NCI-H526 treated with DMSO at 0.1 percent for 48 hours (cell line): ENCODE data around the gene PHOSPHO2.
"Not testable (repeated sequence)": the region's sequence is repeated elsewhere in the genome, so short reads cannot be mapped to it uniquely, and the experiment has no call there.

Source experiments
- DNase-seq: peaks from one replicate; lab custom pipeline; 2025; lab: John Stamatoyannopoulos, UW

Gene PHOSPHO2

DNA sequence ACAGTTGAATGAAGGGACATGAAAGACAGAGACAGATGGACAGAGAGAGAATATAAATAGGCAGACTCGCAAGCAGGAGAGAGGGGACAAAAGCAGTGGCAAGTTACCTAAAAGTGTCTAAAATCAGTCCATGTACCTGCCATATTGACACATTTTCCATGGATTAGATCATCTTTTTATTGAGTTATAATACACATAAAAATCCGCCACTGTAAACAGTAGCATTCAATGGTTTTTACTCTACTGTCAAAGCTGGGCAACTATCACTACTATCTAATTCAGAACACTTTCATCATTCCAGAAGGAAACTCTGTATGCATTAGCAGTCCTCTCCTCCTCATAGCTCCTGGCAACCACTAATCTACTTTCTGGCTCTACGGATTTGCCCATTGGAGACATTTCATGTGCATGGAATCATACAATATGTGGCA lies 10.1 kb upstream of the PHOSPHO2 start:
- DNase-seq = no peak

DNA sequence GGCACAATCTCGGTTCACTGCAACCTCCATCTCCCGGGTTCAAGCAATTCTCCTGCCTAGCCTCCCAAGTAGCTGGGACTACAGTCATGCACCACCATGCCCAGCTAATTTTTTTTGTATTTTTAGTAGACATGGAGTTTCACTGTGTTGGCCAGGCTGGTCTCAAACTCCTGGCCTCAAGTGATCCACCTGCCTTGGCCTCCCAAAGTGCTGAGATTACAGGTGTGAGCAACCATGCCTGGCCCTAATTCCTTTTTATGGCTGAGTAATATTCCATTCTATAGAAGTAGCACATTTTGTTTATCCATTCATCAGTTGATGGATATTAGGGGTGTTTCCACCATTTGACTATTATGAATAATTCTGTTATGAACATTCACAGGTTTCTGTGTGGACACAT lies 9.6 kb upstream of the PHOSPHO2 start:
- DNase-seq = not testable (repeated sequence)

DNA sequence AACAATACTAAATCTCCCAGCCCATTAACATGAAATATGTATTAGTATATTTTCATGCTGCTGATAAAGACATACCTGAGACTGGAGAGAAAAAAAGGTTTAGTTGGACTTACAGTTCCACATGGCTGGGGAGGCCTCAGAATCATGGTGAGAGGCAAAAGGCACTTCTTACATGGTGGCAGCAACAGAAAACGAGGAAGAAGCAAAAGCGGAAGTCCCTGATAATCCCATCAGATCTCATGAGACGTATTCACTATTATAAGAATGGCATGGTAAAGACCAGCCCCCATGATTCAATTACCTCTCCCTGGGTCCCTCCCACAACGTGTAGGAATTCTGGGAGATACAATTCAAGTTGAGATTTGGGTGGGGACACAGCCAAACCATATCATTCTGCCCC lies 7.4 kb upstream of the PHOSPHO2 start:
- not testable (repeated sequence) for DNase-seq

DNA sequence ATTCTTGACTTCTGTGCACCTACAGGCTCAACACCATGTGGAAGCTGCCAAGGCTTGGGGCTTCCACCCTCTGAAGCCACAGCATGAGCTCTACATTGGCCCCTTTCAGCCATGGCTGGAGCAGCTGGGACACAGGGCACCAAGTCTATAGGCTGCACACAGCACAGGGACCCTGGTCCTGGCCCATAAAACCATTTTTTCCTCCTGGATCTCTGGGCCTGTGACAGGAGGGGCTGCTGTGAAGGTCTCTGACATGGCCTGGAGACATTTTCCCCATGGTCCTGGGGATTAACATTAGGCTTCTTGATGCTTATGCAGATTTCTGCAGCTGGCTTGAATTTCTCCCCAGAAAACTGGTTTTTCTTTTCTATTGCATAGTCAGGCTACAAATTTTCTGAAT lies 6.3 kb upstream of the PHOSPHO2 start:
- DNase-seq = not testable (repeated sequence)

DNA sequence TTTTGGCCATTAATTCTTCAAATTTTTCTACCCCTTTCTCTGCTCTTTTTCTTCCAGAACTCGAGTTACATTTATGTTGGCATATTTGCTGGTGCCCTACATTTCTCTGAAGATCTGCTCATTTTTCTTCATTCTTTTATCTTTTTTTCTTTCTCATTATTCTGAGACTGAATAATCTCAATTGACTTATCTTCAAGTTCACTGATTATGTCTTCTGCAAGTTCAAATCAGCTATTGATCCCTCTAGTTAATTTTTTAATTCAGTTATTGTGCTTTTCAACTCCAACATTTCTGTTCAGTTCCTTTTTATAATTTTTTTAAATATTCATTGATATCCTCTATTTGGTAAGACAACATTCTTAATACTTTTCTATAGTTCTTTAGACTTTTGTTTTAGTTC lies 3.3 kb upstream of the PHOSPHO2 start:
- no peak for DNase-seq

DNA sequence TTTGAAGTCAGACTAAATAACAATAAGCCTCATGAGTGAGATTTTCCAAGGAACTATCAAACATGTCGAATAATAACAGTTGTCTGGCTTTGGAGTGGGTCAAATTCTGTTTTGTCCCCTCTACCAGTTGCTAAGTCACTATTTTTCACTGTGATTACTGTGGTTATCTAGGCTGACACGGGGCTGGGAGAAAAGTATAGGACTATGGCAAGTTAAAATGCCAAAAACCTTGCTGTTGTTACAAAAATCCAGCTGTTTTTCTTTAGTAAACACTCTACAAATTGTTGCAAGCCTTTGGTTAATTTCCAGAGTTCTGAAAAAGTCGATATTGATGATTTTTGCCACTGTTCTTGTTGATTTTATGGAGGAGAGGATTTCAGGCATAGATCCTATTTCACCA lies 1.6 kb upstream of the PHOSPHO2 start:
- DNase-seq = no peak

DNA sequence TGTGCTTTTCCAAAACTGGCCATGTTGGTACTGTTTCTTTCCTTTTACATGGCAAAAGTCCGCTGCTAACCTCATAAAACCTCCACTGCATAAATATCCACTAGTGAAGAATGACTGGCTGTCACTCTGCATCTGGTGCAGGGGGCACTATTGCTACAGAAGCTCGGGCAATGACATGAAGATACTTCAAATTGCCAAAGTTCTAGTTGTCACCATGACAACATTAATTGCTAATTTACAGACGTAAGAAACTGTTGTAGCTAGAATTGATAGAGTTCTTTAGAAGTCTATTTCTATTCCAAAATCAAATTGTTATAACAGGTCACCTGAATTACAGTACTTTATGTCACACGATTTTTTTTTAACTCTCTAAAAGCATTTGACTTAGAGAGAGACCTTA lies 909 bp upstream of the PHOSPHO2 start:
- no peak for DNase-seq

DNA sequence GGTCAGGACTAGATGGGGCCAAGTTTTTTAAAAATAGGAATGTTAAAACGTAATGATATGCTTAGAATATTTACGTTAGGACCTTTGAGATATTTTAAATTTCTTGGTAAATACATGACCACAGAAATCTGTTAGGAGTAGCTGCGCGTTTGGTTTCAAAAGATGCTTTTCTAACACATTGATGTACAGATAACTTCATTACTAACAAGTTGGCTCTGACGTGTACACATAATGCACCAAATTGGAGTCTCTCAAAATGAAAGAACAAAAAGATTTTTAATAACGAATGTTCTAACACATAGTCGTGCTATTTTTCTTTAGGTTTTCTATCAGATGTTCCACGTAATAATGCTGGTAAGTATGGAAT lies 608 bp downstream of the PHOSPHO2 start:
- DNase-seq = no peak

DNA sequence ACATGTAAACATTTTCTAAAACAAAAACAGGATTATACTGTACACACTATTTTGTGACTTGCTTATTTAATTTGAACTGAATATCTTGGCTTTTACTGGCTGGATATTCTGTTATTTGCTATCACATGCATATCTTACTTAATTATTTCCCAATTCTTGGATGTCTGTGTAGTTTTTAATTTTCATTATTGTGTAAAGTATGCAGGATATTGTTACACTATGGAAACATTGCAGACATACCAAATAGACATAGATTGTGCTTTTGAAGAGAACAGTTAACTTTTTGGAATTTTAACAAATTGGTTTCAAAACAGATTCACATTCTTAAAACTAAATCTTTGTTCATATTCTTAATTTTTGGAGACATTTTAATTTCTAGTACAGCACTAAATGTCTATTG lies 2.1 kb downstream of the PHOSPHO2 start:
- no peak for DNase-seq

DNA sequence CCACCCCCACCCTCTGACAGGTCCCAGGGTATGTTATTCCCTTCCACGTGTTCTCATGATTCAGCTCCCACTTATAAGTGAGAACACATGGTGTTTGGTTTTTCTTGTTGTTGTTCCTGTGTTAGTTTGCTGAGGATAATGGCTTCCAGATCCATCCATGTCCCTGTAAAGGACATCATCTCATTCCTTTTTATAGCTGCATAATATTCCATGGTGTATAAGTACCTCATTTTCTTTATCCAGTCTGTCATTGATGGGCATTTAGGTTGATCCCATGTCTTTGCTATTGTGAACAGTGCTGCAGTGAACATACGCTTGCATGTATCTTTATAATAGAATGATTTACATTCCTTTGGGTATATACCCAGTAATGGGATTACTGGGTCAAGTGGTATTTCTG lies 4.9 kb downstream of the PHOSPHO2 start:
- DNase-seq = not testable (repeated sequence)

DNA sequence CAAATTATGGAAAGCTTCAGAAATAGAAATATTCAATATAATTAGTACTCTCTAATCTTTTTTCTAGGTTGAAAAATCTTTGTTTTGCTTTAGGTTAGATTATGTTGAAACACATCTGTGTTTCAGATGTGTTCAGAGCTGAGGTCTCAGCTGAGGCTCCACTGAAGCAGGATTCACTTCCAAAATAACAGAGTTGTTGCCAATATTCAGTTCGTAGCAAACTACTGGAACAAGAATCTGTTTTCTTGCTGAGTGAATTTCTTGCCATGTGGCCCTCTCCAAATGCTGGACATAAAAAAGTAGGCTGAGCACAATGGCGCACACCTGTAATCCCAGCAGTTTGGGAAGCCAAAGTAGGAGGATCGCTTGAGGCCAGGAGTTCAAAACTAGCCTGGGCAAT lies 8.7 kb downstream of the PHOSPHO2 start:
- DNase-seq = no peak

DNA sequence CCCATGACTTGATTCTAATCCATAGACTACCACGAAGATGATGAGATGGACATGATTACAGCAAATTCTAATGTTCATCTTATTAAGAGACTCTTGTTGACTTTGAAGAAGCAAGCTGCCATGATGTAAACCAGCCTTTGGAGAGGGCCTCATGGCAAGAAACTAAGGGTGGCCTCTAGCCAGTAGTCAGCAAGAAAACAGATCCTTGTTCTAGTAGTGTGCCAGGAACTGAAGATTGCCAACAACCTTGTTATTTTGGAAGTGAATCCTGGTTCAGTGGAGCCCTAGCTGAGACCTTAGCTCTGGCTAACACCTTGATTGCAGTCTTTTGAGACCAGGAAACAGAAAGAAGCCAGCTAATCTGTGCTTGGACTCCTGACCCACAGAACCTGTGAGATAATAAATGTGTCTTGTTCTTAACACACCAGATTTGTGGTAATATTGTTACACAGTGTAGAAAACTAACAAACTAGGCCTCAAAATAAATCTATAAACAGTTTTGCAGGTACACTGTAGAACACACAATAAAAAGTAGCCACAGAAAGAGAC lies 10.0 kb downstream of the PHOSPHO2 start:
- DNase-seq = no peak

DNA sequence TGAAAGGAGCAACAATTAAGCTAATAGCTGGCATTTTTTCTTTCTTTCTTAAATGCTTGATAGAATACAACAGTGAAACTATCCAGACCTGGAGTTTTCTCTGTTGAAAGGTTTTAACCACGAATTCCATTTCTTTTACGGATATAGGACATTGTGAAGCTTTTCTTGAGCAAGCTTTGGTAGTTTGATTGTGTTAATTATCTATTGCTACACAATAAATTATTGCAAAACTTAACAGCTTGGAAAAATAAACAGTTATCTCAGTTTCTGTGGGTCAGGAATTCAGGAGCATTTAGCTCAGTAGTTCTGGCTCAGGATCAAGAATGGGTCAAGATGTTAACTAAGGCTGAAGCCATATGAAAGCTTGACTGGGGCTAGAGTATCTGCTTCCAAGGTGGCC lies 11.7 kb downstream of the PHOSPHO2 start:
- no peak for DNase-seq

DNA sequence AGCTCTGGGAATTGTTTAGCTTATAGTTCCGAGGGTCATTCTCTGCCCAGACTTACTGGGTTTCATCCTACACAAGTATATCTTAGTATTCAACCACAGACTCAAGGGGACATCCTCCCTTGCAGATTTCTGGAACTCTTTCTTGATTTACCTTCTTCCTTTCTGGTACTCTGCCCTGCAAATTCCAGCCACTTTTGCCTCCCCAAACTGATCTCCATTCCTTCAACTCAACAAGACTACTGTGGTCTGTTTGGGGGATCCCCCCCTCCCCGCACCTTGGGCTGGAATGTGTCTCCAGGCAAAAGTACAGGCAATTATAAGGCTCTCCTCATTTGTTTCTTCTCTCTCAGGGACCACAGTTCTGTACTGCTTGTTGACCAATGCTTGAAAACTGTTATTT lies 13.4 kb downstream of the PHOSPHO2 start:
- DNase-seq = no peak

DNA sequence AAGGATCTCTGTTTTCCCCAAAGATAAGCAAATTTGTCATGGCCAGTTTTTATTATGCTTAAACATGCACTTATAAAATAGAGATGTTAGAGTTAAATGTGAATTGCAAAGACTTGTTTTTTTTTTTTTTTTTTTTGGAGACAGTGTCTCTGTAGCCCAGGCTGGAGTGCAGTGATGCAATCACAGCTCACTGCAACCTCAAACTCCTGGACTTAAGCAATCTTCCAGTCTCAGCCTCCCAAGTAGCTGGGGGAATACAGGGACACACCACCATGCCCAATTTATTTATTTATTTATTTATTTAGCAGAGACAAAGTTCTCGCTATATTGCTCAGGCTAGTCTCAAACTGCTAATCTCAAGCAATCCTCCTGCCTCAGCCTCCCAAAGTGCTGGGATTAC lies 15.1 kb downstream of the PHOSPHO2 start:
- no peak for DNase-seq

DNA sequence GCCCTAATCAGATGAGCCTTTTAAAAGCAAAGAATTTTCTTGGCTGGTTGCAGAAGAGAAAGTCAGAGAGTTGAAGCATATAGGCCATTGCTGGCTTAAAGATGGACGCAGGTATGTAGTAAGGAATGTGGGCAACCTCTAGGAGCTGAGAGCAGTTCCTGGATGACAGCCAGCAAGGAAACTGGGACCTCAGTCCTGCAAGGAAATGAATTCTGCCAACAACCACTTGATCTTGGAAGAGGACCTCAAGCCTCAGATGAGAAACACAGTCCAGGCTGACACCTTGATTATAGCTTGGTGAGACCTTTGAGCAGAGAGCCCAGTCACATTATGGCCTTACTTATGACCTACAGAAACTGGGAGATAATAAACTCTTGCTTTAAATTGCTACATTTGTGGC lies 15.7 kb downstream of the PHOSPHO2 start:
- no peak for DNase-seq

DNA sequence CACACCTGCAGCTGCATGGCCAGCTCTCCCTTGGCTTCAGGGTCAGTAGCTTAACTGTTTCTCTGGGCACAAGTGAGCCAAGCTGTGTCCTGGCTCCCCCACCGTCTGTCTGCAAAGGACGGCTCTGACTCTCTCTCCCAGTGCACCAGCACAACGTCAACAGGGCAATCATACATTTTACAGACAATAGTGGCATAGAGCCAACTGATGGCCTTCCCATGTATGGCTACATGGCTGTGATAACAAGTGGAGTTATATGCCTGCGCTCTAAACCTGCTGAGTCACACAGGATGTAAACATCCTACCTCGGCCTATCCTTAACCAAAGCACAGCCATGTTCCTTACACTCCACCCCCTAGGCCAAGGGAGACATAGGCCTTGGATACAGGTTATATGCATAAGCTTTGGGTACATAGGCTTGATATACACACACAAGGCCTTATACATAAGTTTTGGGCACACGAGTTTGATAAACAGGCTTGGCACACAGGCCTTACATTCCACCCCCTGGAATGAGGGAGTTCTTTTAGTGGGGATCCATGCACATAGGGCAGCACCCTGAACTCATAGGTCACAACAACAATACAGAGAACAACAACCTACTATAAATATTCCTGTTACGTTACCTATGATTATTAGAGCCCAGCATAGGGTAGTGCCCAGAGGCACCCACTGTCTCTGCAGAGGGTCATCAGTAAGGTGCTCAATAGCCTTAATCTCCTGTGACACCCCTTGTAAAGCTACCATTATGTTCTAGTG lies 17.7 kb downstream of the PHOSPHO2 start:
- DNase-seq = no peak

DNA sequence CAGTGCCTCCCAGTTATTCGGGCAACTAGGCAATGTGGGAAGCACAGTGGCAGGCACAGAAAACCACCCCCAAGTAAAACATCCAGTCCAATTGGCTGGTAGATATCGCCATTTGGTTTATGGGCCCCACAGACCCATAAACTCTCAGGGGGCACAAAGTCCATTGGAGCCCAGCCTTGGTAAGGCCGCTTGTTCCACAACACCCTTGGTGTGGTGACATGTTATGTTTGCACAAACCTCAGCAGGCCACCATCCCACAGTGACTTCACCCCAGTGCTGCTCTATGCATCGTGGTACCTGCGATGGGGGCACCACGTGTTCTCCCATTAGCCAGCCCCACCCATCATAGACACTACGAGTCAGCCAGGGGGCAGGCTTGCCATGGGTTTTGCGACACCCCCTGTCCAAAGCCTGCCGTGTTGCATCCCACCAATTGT lies 18.5 kb downstream of the PHOSPHO2 start:
- no peak for DNase-seq

DNA sequence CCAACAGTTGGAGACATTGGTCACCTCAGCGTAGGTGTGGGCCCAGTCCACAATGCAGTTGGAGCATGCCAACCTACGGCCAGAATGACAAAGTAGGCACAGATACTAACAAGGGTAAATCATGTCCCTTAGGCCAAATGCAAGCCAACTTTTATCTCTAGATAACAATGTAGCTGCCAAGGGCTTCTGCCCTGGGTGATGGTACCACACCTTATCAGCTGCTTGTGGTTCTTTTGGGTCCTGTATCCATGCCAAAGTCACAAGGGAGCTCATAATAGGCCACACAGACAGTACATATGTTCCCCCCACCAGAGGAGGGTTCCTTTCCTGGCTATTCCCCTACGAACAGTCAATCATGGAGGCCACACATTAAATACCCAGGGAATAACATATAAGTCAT lies 19.1 kb downstream of the PHOSPHO2 start:
- DNase-seq = no peak

DNA sequence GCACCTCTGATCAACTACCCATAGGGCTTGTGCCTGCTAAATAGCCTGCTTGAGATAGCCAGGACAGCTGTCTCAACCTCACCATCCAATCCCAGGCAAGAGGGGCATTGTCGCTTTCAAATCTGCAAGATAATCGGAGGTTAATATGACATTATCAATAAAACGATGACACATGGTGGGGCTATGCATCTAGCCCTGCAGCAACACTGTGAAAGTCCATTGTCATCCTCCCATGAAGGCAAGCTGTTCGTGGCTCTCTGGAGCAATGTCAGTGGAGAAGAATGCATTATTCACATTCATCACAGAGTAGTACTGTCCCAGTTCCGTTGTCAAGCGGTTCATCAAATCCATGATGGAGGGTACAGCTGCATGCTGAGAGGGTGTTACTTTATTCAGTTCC lies 20.4 kb downstream of the PHOSPHO2 start:
- no peak for DNase-seq

DNA sequence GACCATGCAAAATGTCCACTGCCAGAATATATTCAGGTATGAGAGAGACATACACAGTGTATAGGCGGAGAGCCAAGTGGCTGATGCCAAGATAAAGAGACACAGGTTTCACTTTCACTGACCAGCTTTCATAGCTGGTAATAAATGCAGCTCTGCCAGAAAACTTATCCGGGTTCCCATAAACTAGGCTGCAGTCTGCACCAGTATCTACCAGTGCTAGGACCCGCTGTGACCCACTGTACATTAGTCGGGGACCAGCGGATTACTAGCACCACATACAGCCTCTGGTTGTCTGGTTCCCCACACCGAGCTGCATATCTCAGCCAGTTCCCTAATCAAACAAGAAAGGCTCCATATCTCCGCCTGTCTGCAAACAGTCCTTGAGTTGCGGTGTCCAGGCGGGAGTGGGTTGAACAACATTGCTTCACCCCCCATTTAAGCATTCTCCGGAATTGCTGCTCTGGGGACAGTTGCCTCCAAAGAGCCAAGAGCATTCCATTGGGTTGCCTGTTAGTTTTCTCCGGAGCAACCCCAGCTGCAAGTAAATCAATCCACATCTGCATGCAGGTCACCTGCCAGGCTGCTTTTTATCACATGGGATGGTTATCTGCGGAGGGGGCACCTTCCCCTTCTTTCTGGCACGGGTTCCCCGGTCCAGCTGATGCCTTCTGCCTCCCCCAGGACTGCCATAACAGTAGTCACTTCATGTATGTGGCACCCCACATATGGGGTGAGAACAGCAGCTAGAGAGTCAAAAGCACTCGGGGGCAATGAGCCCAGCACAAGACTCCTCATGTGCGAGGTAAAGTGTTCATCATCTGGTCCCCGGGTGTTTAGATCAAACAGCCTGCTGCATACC lies 21.3 kb downstream of the PHOSPHO2 start:
- DNase-seq = no peak

DNA sequence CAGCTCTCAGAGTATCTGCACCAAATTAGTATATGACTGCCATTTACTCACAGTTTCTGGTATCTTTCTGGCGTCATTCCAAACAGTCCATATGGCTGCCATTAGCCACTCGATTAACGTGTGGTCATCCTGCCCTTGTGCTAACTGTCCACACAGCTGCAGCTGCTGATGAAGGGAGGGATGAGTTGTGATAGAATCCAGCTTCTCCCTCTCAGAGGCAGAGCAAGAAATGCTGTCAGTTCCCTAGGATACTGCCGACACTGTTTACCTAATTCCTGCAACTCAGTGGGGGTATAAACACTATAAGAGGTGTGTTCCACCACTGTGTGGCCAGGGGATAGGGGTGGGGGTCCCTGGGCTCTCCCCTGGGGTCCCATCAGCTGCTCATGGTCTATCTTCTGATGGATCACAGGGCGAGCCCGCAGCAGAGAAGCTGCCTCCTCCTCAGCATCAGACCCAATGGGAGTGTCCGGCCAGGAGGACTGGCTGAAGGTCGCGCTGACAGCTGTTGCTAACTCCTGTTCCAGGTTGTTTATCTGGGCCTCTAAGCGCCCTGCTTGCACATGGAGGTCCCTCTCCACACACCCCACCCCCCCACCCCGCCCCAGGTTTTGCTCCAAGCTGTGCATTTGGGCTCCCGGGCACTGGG lies 22.1 kb downstream of the PHOSPHO2 start:
- DNase-seq = no peak
